CD4-positive, alpha-beta T cell treated with Interleukin-4 for 4 hours (primary cell): ENCODE measurements around the gene NR5A1.

Source experiments
- DNase-seq: peaks from one replicate; pipeline ENCODE4 v3.0.0-alpha.2; 2020

The NR5A1 gene

GRCh38 chr9:124479371-124479770 lies 27.8 kb downstream of the NR5A1 start:
- DNase-seq: no peak

DNA sequence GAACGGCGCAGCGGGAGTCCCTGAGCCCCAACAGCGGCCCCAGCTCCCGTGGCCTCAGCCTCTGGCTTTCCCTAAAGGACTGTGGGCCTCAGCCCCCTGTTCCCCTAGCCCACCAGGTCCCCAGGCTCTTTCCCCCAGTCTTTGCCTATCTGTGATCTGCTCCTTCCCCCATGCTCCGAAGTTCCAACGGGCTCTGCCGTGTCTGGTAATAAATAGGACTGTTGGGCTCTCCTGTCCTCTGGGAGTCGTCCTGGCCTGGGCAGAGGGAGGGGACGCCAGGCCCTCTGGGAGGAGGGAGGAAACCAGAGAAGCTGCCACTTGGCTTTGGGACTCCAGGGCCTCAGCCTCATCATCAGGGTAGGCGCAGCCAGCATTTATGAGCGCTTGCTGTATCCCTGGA lies 28.8 kb downstream of the NR5A1 start:
- DNase-seq: no peak

- no peak for DNase-seq
Observed at GRCh38 chr9:124477648-124478285, 29.4 kb downstream of the NR5A1 start.

DNA sequence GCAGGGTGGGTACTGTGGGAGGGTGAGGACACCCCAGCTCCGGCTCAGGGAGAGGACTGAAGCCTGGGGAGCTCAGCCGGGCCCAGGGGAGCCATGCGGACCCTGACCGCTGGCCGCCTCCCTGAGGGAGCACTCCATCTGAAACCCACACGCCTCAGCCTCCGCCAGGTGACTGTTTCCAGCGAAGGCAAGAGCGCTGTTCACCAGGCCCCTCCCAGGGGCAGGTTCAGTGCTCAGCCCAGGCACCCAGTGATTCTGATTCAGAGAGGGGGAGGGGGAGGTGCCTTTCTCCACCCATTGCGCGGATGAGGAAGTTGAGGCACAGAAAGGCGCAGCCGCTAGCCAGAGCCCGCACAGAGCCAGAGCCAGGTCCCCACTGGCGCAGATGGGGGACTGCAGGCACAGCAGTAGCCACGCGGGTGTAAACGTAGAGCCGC lies 30.0 kb downstream of the NR5A1 start:
- DNase-seq: no peak

DNA sequence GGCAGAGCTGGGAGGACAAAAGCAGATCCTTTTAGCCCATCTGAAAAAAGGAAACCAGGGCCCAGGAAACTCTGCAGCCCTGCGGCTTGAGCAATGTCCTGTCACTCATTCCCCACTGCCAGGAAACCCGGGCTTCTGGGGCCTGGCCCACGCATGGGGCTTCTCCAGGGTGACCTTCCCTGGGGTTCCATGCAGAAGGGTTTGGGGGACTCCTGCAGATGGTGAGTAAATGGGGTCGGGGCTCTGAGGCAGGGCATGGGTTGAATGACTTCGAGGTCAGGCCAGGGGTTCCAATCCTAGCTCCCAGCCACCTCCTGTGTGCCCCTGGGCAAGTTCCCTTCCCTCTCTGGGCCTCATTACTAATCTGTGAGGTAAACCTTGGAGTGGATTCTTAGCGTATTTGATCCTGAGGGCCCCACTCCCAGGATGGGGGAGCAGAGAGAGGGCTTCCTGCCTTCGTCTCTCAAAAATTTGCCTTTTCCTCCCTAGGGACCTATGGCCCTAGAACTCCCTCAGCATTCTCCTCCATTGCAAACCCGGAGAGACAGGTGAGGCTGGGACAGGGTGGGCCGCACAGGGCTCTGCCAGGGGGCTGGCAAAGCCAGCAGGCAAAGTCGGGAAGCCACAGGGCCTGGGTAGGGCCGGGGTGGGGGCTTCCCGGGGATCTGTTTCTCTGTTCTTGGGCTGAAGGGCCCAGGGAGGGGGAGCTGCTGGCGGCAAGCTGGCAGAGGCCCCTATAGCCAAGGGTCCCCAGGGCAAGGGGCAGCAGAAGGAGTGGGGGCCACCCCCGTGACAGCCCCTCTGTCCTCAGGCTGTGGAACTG lies 31.1 kb downstream of the NR5A1 start:
- DNase-seq: no peak

DNA sequence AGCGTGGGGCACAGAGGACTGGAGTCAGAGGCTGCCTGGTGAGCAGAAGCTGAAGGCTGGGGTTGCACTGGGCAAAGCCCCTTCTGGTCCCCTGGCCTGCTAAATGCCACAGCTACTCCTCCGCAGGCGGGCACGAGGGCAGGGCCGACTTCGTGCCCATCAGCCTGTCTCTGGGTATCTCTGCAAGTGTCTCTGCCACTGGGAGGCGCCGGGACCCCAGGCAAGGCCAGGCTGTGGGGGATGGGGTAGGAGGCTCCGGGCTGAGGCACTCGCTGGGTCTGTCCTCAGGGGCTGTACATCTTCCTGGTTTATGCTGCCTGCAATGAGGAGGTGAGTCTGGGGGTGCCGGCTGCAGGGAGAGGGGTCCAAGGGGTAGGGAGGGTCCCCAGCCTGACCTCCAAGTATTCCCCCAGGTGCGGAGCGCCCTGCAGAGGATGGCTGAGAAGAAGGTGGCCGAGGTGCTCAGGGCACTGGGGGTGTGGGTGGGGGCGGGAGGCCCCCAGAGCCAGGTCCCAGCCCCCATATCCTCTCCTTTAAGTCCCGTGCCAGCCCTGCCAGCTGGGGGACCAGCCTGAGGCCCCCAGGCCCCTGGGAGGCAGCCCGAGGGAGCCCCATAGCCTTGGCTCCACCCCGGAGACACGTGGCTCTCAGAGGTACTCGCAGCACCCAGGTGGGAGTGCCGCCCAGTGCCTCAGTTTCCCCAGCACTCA lies 31.9 kb downstream of the NR5A1 start:
- DNase-seq: no peak

- no peak for DNase-seq
Observed at GRCh38 chr9:124474151-124474550, 33.0 kb downstream of the NR5A1 start.

DNA sequence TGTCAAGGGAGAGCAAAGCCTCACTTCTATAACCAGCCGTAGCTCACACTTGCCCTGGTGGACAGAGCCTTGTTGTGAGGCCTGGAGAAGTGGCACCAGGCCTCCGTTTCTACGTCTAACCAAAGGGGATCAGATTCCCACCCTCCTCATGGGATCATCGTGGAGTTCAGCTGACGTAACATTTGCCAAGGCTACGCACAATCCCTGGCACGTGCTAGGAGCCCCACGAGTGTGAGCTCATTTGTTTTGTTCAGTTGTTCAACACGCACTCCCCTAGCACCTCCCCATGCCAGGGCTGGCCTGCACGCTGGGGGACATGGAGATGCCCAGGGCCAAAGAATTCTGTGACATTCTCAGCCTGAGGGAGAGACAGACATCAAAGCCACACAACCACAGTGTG lies 33.9 kb downstream of the NR5A1 start:
- no peak for DNase-seq

DNA sequence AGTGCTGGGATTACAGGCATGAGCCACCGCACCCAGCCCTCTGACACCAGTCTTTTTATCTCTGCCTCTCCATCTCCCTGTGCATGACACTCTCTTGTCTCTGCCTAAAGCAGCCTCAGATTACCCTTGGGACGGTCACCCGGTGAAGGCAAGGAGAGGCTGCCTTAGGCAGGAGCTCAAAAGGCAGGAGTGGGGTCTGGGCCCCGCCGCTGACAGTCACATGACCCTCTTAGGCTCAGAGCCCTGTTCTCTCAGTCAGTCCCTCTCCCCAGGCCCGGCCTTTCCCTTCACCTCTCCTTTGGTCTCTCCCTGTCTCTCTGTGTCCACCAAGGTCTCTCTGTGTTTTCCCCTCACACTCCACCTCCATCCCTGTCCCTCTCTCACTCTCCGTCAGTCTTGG lies 34.4 kb downstream of the NR5A1 start:
- DNase-seq: no peak

GRCh38 chr9:124471761-124472160 lies 35.4 kb downstream of the NR5A1 start:
- DNase-seq: no peak

DNA sequence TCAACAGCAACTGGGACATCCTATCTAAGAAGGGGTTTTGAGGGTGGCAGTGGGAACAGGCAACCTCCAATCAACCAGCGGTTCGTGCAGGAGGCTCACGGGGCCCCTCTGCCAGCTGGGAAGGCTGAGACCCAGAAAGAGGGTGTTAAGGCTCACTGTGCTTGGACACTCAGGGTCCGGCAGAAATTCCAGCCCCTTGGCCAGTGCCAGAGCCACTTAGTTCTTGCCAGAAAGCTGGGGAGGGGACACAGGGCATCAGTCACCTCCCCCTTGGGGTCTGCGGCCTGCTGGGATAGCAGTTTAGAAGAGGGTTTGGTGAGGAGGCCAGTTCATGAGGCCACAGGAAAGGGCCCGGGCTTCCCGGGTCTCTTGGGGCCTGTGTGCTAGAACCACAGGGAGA lies 36.5 kb downstream of the NR5A1 start:
- no peak for DNase-seq

- DNase-seq: no peak
Observed at GRCh38 chr9:124470306-124470705, 36.9 kb downstream of the NR5A1 start.

GRCh38 chr9:124469011-124469832 lies 38.0 kb downstream of the NR5A1 start:
- DNase-seq: no peak

DNA sequence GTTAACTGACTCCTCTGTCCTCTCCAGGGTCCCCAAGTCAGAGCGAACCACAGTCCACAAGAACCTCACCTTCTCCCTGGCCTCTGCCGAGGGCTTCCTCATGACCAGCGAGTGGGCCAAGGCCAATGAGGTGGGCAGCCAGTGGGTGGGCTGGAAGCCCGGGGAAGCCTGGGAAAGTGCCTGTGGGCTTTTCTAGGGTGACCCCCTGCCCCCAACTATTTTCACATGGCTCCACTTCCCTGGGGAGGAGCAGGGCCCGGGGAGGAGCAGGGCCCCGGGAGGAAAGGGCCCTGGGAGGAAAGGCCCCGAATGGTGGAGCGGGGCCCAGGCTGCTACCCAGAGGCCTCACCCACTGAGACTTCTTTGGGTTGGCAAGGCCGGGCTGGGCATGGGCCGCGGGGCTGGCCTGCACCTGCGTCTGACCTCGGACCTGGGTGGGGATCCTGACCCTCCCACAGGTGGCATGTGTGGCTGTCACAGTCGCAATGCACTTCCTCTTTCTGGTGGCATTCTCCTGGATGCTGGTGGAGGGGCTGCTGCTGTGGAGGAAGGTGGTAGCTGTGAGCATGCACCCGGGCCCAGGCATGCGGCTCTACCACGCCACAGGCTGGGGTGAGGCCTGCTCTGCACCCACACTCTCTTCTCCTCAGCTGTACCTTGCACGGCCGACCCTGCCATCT lies 39.0 kb downstream of the NR5A1 start:
- no peak for DNase-seq

- no peak for DNase-seq
Observed at GRCh38 chr9:124467410-124468060, 39.7 kb downstream of the NR5A1 start.

- DNase-seq: no peak
Observed at GRCh38 chr9:124465736-124466135, 41.5 kb downstream of the NR5A1 start.

DNA sequence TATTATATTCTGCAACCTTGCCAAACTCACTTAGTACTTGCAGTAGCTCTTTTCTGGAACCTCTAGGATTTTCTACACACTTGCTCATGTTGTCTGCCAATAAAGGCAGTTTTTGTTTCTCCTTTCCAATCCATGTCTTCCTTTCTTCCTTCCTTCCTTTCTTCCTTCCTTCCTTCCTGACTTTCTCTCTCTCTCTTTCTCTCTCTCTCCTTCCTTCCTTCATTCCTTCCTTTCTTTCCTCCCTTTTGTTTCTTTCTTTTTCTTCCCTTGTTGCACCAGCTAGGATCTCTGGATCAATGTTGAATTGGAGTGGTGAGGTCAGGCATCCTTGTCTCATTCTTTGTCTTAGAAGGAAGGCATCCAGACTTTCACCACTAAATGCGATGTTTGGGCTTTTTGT lies 44.5 kb downstream of the NR5A1 start:
- no peak for DNase-seq

DNA sequence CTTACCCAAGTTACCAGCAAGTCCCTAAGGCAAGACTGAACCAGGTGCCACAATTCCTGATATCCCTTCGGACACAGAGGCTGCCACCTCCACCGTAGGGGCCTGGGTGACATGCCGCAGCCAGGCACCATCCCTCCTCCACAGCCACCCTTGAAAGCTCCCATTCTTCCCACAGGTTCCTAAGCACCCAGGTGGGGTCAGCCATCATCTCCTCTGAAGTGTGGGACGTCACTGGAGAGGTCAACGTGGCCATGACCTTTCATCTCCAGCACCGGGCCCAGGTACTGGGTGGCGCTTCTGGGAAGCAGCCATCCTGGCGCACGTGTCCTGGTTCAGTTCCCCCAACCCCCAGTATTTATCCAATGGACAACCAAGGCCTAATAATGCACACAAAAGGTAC lies 48.8 kb downstream of the NR5A1 start:
- no peak for DNase-seq

GRCh38 chr9:124457887-124458431 lies 49.2 kb downstream of the NR5A1 start:
- no peak for DNase-seq

- DNase-seq: no peak
Observed at GRCh38 chr9:124457079-124457886, 49.9 kb downstream of the NR5A1 start.
